ENCODE data around the gene BRF1.
"Not testable (repeated sequence)": the region's sequence is repeated elsewhere in the genome, so short reads cannot be mapped to it uniquely, and the experiment has no call there.

The BRF1 gene

GRCh38 chr14:105331575-105332349 is 31.0 kb upstream of the BRF1 start:
- DNase-seq = no peak

- no peak for DNase-seq
Observed at GRCh38 chr14:105330491-105330895, 29.7 kb upstream of the BRF1 start.

DNA sequence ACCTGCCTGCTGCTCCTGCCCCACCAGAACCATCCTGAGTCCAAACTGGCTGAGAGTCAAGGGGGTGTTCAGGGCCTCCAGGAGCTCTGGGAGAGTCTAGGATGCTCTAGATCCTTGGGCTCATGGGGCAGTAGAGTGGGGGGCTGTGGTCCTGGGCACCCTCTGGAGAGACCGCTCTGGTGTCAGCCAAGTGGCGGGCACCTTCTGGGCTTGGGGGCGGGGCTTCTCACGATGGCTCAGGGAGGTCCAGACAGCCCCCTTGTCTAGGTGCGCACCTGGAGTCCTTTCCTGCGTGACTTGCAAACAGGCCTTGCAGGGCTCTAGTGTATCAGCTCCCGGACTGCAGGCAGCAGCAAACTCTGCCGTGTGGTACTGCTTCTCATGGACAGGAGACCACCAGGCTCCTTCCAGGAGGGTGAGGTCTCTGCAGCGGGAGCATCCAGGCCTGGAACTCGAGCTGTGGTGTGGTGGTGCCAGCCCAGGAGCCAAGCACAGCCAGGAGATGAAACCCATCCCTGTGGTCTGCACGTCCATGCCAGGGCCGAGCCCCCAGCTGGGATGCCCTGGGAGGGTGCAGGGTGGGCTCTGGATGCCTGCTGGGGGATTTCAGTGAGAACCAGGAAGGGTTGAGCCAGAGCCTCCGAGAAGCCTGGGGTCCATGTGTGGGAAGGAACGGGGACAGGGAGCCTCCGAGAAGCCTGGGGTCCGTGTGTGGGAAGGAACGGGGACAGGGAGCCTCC is 28.8 kb upstream of the BRF1 start:
- no peak for DNase-seq

DNA sequence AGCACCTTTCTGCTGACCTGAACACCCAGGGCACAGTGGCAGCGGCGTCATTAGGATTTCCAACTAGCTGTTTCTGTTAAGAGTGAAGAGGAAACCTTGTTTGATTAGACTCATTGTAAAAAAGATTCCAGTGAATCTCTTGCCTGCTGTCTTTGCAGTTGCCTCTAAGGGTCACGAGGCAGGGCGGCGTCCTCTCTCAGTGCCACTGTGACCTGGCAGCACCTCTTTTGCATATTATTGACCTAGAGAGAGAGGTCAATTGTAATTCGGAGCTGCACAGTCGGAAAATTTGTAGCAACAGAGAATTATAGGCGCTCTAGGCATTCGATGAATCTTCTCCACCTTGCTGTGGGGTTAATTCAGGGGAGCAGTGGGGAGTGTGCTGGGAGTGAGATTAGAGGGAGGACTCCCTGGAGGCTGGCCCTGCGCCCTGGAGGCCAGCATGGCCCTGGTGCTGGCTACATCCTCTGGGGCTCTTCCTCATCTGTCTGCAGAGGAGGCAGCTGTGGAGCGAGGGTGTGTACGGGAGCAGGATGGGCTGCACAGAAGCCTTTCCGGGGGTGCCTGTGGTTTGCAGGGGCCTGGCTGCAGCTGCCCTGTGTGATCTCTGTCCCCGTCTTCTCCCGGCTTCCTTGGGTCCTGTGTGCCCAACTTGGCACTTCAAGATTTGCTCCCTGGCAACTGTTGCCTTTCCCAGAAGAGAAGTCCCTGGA is 28.0 kb upstream of the BRF1 start:
- DNase-seq = no peak

DNA sequence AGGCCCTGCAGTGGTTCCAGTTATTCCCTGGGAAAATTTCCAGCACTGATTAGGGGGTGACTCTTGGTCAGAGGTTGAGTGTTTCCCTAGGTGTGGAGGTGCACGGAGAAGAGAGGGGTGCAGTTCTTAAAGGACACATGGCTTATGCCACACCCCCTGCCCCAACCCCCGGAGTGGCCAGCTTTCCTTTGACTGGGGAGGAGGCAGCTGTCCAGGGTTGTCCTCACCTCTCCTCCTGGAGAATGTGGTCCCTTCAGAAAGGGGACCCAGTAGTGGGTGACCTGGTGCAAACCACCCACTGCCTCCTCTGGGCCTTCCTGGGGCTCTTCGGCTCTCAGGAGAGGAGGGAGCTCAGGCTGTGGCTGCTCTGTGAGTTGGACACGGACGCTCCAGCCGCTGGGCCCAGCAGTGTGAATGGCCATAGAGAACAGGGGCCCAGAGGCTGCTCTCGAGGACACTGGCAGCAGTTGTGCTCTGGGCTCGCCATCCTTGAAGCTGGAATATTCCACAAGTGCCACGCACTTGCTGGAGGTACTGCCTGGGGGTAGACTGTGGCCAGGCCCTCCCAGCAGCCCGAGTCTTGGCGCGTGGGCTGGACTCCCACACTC is 27.4 kb upstream of the BRF1 start:
- DNase-seq = no peak

DNA sequence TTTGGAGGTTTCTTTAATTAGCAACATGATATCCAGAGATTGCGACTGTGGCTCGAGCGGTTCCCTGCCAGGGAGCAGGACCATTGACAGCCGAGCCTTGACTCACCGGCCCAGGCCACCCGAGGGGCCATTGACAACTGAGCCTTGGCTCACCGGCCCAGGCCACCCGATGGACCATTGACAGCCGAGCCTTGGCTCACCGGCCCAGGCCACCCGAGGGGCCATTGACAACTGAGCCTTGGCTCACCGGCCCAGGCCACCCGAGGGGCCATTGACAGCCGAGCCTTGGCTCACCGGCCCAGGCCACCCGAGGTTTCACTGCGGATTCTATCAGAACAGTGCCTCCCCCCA is 26.9 kb upstream of the BRF1 start:
- DNase-seq = not testable (repeated sequence)

- no peak for DNase-seq
Observed at GRCh38 chr14:105326891-105327694, 26.3 kb upstream of the BRF1 start.

- DNase-seq = no peak
Observed at GRCh38 chr14:105326568-105326867, 25.7 kb upstream of the BRF1 start.

DNA sequence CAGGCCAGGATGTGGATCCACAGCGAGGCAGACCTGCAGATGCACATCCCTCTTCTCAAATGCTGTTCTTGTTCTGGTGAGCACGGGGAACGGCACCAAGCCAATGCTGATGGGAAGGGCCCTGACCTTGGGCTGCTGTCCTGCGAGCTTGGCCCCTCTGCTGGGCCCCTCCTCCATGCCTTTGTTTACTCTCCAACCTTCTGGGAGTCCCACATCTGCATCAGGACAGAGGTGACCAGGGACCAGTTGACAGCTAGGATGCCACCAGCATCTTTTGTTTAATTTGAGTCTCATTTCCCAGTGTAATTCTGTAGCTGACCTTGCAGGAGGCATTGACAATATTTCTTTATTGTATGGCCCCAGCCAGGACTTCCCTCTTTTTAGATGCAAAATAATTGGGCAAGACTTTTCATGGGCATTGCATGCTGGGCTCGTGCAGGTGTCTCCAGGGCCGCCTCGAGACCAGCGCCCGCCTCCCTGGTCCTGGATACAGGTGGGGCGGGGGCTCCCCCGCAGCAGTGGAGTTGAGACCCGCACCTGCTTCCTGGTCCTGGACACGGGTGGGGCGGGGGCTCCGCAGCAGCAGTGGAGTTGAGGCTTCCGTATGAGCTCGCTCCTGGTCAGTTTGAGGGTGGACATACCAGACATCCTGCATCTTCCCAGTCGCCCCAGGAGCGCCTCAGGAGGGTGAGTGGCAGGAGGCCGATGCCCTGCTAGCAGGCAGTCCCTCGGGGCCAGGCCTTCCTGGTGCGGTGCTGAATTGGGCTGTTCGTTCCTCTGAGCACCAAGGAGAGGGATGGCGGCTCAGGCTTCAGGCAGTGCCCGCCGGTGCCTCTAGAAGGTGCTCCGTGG is 25.1 kb upstream of the BRF1 start:
- no peak for DNase-seq

DNA sequence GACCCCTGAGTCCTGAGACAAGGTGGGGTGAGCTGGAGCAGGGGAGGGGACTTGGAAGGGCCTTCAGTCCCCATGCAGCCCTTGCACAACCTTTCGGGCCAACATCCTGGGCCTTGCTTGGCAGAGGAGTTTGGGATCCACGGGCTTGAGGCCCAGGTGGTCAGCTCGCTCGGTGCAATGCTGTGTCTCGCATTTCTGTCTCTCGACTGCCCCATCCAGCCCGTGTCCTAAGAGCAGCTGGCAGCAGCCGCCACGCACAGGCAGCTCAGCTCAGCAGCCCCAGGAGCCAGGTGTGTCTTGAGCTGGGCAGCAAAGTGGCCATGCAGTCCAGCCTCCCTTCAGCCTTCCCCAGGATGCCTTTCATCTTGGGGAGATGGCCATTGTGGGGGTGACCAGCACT is 24.5 kb upstream of the BRF1 start:
- no peak for DNase-seq

DNA sequence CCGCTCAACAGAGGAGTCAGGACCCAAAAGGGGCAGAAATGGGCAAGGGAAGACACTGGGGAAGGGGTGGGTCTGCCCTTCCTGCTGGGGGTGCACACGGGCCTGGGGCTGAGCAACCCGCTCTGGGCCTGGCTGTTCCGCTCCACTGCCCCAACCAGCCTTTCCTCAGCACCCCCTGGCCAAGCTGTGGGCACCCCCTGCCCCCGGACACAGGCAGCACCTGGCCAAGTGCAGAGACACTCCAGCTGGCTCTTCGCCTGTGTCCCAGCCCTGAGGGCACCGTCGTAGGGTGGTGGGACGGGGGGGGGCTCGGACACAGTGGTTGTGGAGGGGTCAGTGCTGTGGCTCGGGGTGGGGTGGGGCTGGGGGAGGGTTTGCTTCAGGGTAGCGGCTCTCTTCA is 24.1 kb upstream of the BRF1 start:
- no peak for DNase-seq

DNA sequence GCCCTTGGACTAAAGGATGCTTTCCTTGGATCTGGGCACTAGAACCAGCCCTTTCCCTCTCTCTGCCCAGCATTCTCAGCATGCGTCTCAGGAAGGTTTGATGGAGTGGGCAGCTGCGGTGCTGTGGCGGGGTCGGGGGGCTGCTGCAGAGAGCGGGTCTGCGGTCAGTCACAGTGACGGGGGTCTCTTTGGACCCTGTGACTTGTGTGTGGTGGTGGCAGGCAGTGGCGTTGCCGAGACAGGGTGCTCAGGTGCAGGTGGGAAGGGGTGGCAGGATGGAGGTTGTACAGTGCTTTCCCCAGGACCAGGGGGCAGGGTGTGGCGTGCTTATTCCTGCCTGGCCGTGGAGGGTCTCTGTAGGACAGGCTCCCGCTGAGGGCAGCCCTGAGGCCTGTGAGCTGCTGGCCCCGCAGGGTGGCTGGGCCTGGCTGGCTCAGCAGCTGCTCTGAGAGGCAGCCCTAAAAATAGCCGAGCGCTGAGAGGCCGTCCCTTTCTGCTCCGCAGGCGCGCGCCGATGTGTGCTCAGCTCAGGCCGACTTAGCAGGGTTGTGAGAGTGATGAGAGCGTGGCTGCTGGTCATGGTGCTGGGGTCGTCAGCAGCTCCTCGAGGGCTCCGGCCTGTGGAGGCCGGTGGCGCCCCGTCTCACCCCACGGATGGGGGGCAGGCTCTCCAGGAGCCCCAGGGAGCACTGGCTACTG is 23.4 kb upstream of the BRF1 start:
- DNase-seq = no peak

GRCh38 chr14:105323663-105324062 is 22.9 kb upstream of the BRF1 start:
- DNase-seq = no peak

- DNase-seq = no peak
Observed at GRCh38 chr14:105322791-105323556, 22.2 kb upstream of the BRF1 start.

DNA sequence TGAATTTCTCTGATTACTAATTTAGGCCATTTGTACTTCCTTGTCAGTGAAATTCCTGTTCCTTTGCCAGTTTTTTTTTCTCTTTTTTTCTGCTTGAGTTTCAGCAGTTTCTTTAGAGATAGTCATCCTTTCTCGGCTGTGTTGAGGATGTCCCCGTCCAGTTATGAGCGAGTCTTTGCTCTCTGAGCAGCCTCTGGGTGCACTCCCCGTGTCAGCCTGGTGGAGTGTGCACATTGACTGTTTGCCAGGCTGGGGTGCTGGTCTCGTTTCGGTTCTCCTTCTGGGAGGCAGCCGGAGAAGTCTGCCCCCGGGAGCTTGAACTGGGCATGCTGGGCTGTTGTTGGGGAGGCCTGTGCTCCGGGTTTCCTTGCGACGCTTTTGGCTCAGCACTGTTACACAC is 16.7 kb upstream of the BRF1 start:
- no peak for DNase-seq

- no peak for DNase-seq
Observed at GRCh38 chr14:105316968-105317510, 16.2 kb upstream of the BRF1 start.

DNA sequence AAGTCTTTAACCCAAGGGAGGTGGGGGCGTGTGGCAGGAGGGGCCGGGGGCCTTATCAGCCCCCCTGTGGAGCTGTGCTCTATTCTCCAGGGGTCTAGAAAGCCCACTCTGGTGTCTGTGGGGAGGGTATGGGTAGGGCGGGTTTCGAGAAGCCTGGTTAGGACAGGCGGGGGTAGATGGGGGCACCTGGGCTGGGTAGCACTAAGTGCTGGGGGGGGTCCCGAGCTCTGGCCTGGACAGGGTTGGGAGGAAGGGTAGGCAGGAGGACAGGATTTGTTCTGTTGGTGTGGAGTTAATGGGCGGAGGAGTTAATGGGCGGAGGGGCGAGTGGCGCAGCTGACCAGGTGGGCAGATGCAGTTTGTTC is 15.8 kb upstream of the BRF1 start:
- DNase-seq = no peak

DNA sequence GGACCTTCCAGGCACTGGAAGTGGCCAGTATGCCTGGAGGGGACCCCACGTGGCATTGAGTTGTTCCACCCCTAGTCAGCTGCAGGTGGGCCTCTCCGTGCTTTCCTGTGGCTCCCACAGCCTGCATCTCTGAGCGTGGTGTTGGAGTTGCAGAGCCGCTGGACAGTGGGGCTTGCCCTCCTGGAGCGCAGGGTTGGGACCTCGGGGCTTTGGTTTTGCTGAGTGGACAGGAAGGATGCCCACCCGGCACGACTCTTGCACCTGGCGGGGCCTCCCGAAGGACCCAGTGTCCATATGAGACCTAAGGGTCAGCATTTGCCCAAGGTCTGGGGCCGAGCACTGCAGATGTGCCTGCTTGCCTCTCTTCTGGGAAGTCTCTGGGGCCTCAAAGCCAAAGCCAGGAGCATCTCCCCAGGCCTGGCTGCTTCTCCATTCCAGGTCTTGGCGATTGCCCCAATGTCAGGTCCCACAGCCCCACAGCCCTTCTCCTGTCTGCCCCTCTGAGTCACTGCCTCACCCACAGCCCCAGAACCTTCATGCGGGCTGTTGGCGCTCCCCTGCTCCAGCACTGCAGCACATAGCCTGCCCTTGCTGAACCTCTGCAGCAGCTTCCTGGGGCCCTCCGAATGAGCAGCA is 15.3 kb upstream of the BRF1 start:
- DNase-seq = no peak

DNA sequence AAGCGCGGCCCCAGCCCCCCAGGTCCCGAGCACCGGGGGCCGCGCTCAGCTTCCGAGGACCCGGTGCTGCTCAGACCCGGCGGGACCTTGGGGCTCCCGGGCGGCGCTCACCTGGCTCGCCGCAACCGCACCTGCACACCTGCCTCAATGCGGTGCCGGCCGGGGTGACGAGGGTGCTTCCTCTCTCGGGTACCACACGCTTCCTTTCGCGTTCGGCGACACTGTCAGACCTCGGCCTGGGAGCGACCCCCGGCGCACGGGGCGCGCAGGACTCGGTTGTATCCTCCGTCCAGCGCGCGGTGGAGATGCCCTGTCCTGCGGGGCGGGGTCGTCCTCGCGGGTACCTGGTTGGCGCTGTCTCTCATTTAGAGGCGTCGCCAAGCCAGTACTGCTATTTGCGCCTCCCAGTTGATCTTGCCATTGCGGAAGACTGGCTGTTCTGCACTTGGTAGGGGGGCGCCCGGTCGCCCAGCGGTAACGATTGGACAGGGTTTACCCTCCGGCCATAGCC is 14.5 kb upstream of the BRF1 start:
- DNase-seq = peak; percentile 25
